Kidney epithelial cell (primary cell): ENCODE results near the gene NF1. TPM values are rescaled to one million over a fixed set of nuclear protein-coding genes. Genes with fewer than 3 reads are reported as not detected.

Experiments used
- DNase-seq: peaks from one replicate; pipeline ENCODE4 v3.0.0-alpha.2; 2010; ENCODE audit warnings: low read depth
- H3K27me3 ChIP-seq: 2 replicates; pipeline ENCODE4 v1.6.0; 2011; ENCODE audit warnings: low read length; ENCODE audit not compliant: control insufficient read depth, insufficient read depth
- H3K36me3 ChIP-seq: 2 replicates; pipeline ENCODE4 v1.5.1; 2011; ENCODE audit warnings: low read length; ENCODE audit not compliant: control insufficient read depth, insufficient read depth
- H3K4me3 ChIP-seq: 2 replicates; pipeline ENCODE4 v1.5.1; 2011; ENCODE audit warnings: low read depth, mild to moderate bottlenecking, control low read depth, low read length
- total RNA-seq: library from RNA; depleted of rRNA; stranded (reverse); fragments of >200 nt; gene quantifications from 2 replicates; pipeline ENCODE4 v1.2.3, GENCODE V29; 2015
- TF ChIP-seq, protein P1 (sequence below): IDR thresholded peaks from 2 replicates; pipeline ENCODE4 v1.5.1; 2011; ENCODE audit warnings: mild to moderate bottlenecking, moderate library complexity, low read length, control low read depth, inconsistent platforms; ENCODE audit not compliant: insufficient read depth, poor library complexity, severe bottlenecking

The NF1 gene
- total RNA-seq, 1 donor from 2014 or later = 49.6 TPM

- Histone ChIP-seq H3K4me3 (no peak overlapping the region), H3K36me3 (no peaks in the 10 kb centered on the region), H3K27me3 (no peaks in the 10 kb centered on the region)
- DNase-seq = no peak
- TF ChIP-seq, protein P1, sequence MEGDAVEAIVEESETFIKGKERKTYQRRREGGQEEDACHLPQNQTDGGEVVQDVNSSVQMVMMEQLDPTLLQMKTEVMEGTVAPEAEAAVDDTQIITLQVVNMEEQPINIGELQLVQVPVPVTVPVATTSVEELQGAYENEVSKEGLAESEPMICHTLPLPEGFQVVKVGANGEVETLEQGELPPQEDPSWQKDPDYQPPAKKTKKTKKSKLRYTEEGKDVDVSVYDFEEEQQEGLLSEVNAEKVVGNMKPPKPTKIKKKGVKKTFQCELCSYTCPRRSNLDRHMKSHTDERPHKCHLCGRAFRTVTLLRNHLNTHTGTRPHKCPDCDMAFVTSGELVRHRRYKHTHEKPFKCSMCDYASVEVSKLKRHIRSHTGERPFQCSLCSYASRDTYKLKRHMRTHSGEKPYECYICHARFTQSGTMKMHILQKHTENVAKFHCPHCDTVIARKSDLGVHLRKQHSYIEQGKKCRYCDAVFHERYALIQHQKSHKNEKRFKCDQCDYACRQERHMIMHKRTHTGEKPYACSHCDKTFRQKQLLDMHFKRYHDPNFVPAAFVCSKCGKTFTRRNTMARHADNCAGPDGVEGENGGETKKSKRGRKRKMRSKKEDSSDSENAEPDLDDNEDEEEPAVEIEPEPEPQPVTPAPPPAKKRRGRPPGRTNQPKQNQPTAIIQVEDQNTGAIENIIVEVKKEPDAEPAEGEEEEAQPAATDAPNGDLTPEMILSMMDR = no peak
Observed at GRCh38 chr17:31072186-31072585, 22.6 kb upstream of the NF1 start.

DNA sequence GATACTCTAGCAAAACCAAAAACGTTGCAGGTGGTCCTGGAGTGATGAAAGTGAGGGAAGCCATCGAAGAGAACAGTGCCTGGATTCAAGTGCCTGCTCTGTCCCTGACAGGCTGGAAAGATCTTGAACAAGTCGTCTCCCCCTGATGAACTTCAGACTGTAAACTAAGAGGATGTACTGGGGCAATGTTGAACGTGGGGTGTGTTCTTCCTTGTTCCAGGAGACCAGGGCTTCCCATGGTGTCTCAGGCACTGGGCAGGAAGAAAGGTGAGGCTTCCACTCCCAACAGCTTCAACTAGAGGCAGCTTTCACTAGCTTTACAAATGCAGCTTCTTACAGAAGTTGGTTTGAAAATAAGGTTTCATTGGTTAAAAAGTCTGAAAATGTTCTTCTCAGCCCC, 21.4 kb upstream of the NF1 start:
- no peaks in the 10 kb centered on the region for H3K36me3 ChIP-seq
- H3K27me3 ChIP-seq = no peaks in the 10 kb centered on the region
- TF ChIP-seq, protein P1 = no peak
- no peak for DNase-seq
- no peak overlapping the region for H3K4me3 ChIP-seq

- Histone ChIP-seq H3K4me3 (no peak overlapping the region), H3K36me3 (no peaks in the 10 kb centered on the region), H3K27me3 (no peaks in the 10 kb centered on the region)
- TF ChIP-seq, protein P1 = no peak
- no peak for DNase-seq
Observed at GRCh38 chr17:31074772-31075555, 19.8 kb upstream of the NF1 start.

- Histone ChIP-seq H3K27me3 (no peaks in the 10 kb centered on the region), H3K4me3 (no peak overlapping the region), H3K36me3 (no peaks in the 10 kb centered on the region)
- TF ChIP-seq, protein P1 = no peak
- no peak for DNase-seq
Observed at GRCh38 chr17:31078290-31078689, 16.5 kb upstream of the NF1 start.

GRCh38 chr17:31079731-31080130, 15.0 kb upstream of the NF1 start:
- TF ChIP-seq, protein P1 = no peak
- no peak for DNase-seq
- Histone ChIP-seq H3K27me3 (no peaks in the 10 kb centered on the region), H3K36me3 (no peaks in the 10 kb centered on the region), H3K4me3 (no peak overlapping the region)

- TF ChIP-seq, protein P1 = no peak
- DNase-seq = no peak
- Histone ChIP-seq H3K4me3 (no peak overlapping the region), H3K27me3 (no peaks in the 10 kb centered on the region), H3K36me3 (no peaks in the 10 kb centered on the region)
Observed at GRCh38 chr17:31085563-31085962, 9.2 kb upstream of the NF1 start.
